CD4-positive, alpha-beta T cell treated with Interleukin-4 for 1 hour (primary cell): ENCODE measurements around the gene STKLD1.
"Not testable (repeated sequence)": the region's sequence is repeated elsewhere in the genome, so short reads cannot be mapped to it uniquely, and the experiment has no call there.

Experiments
- DNase-seq, 2 donors: peaks; one replicate each; pipeline ENCODE4 v3.0.0-alpha.2; 2020 to 2022

Gene STKLD1

DNA sequence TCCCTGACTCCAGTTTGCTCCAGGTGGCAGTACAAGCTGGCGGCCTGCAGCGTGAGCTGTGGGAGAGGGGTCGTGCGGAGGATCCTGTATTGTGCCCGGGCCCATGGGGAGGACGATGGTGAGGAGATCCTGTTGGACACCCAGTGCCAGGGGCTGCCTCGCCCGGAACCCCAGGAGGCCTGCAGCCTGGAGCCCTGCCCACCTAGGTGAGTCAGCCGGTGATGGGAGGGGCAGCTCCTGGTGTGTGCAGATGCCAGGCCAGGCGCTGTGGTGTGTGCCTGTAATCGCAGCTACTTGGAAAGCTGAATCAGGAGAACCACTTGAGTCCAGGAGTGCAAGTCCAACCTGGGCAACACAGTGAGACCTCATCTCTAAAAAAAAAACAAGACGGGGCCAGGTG is 73.6 kb downstream of the STKLD1 start:
- no peak for DNase-seq

DNA sequence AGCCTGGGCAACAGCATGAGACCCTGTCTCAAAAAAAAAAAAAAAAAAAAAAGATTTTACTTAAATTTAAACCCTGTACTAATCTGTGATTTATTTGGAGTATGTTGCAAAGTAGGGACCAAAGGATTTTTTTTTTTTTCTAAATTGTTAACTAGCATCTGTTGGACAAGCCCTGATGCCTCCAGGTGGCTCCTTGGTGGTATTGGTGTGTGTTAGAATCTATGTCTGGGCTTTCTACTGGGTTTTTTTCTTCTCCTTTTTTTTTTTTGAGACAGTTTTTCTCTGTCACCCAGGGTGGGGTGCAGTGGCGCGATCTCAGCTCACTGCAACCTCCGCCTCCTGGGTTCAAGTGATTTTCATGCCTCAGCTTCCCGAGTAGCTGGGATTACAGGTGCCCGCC is 75.7 kb downstream of the STKLD1 start:
- not testable (repeated sequence) for DNase-seq

DNA sequence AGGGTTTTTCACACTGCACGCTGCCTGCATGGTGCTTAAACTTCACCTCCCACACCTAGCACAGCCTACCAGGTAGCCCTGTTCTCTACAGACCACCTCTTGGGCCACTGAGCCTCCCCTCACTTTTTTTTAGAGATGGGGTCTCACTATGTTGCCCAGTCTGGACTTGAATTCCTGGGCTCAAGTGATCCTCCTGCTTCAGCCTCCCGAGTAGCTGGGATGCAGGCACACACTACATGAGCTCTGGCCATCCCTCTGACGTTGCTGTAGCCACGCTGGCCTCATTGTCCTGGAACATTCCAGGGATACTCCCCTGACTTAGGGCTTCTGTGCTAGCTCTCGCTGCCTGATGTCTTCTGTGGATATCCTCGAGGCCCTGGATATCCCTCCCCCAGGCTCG is 76.4 kb downstream of the STKLD1 start:
- no peak for DNase-seq

DNA sequence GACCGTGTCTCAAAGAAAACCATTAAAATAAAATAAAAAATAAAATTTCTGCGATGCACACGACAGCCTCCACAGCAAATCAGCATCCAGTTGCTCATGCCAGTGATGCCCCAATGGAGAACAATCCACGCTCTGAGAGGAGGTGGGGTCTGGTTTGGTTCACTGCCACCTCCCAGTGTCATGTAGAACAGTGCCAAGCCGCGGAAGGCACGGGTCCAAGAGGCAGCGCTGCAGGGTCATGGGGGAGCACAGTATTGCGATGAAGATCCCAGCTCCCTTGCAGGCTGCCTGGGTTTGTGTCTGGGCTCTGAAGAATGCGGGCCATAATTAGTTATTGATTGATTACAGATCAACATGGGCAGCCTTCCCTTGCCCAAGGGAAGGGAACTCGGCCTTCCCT is 77.5 kb downstream of the STKLD1 start:
- DNase-seq = no peak

DNA sequence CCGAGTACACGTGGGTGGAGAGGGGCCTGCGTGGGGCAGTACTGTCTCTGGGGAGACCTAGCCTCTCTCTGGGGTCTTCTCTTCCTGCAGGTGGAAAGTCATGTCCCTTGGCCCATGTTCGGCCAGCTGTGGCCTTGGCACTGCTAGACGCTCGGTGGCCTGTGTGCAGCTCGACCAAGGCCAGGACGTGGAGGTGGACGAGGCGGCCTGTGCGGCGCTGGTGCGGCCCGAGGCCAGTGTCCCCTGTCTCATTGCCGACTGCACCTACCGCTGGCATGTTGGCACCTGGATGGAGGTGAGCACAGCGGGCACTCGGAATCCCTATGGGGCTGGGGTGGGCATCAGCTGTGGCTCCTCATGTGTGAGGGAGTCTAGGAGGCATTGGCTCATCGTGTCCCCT is 78.2 kb downstream of the STKLD1 start:
- DNase-seq = no peak

DNA sequence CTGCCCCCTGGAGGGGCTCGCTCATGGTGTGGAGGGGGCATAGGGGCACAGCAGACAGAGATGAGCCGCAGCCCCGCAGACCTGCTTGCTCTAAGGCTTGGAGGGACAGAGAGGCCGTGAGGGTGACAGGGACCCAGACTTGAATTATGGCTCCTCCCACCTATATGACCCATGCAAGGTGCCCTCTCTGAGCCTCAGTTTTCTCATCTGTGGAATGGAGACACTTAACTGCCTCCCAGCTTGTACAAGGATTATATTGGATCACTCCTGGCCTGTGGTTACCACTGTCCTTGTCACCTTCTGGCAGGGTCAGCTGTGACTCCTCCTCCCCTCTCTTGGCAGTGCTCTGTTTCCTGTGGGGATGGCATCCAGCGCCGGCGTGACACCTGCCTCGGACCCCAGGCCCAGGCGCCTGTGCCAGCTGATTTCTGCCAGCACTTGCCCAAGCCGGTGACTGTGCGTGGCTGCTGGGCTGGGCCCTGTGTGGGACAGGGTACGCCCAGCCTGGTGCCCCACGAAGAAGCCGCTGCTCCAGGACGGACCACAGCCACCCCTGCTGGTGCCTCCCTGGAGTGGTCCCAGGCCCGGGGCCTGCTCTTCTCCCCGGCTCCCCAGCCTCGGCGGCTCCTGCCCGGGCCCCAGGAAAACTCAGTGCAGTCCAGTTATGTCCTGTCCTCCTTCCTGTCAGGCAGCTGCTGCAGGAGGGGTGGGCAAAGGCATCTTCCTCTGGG is 78.9 kb downstream of the STKLD1 start:
- DNase-seq = no peak
